T-helper 2 cell (primary cell): ENCODE data around the gene HORMAD1.
"Not testable (repeated sequence)": the region's sequence is repeated elsewhere in the genome, so short reads cannot be mapped to it uniquely, and the experiment has no call there.

Experiments
- DNase-seq, 5 experiments: peaks; one replicate each; pipeline versions ENCODE4 v3.0.0 to v3.0.0-alpha.2; 2012 to 2022
- total RNA-seq, 2 donors: gene quantifications; one replicate each; lab custom pipeline; 2026; lab: John Stamatoyannopoulos, UW

HORMAD1 gene
- total RNA-seq: 0.20 to 0.62 reads per million in 2 donors

DNA sequence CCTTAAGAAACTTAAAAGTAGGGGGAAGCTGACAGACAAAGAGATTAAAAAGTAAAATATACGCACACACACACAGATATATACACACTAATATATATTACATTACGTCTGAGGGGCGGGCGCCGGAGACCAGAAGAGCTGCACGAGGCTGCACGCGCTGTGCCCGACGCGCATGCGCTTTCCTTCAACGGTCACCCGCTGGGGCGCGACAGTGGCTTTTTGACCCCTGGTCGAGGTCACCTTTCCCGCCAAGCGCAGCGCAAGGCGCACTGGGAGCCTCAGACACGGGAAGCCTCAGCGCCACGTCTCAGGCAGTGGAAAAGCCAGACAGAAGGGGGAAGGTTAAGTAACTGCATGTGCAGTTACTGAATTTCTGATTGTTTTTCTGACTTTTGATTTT, at the start of gene HORMAD1:
Gene HORMAD1 (minus strand): TSS at position 193 of the 400 bp plus-strand sequence. CDS start 1,390 bp downstream, outside the sequence.
- DNase-seq: no peak

GRCh38 chr1:150767704-150768103, 47.0 kb upstream of the HORMAD1 start:
- not testable (repeated sequence) for DNase-seq

- not testable (repeated sequence) for DNase-seq
These were observed 45.2 kb upstream of the HORMAD1 start for GRCh38 chr1:150765977-150766301.

- peak in 2 of 5 experiments; percentile 10 to 69 for DNase-seq
These were observed 44.7 kb upstream of the HORMAD1 start, which contains the start of gene CTSS for GRCh38 chr1:150765296-150765976. CTSS (minus strand) TSS chr1:150765778; CDS start chr1:150764763, 1,015 bp downstream.

GRCh38 chr1:150764617-150765101, 44.0 kb upstream of the HORMAD1 start:
- DNase-seq: peak in 2 of 5 experiments; percentile 5 to 54

GRCh38 chr1:150763018-150763417, 42.3 kb upstream of the HORMAD1 start:
- no peak for DNase-seq

GRCh38 chr1:150762552-150762951, 41.9 kb upstream of the HORMAD1 start:
- DNase-seq: peak in 1 of 5 experiments; percentile 19

DNA sequence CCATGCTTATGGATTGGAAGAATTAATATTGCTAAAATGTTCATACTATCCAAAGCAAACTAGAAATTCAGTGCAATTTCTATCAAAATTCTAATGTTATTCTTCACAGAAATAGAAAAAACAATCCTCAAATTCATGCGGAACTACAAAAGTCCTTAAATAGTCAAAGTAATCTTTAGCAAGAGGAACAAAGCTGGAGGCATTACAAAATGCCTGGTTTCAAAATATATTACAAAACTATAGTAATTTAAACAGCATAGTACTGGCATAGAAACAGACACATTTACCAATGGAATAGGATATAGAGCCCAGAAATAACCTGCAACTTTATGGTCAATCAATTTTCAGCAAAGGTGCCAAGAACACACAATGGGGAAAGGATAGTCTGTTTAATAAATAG, 41.1 kb upstream of the HORMAD1 start:
- no peak for DNase-seq

DNA sequence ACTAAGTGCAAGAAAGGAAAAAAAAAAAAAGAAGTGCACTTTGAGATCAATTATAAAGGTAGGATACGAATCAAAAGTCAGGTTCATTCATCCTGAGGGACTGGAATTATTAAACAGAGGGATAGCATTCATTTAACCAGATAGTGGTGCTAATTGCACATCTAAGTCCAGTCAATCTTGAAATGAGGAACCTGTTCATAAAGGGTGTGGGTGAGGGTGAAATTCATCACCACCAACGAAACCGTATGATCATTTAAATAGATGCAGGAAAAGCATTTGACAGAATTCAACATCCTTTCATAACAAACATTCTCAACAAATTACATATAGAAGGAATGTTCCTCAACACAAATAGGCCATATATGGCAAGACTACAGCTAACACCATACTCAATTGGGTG, 39.3 kb upstream of the HORMAD1 start:
- DNase-seq: no peak

DNA sequence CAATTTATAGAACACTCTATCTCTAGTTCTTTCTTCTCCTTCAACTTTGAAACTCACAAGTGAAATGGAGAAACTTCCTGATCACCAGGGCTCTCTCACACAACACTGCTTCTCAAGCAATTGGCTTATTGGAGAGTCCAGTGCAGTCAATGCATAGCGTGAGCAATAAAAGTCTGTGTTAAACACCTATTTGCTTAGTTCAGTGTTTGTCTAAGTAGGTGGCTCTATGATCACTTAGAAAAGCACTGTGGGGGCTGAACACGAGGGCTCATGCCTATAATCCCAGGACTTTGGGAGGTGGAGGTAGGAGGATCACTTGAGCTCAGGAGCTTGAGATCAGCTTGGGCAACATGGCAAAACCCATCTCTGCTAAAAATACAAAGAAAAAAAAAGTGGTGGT, 32.7 kb upstream of the HORMAD1 start:
- DNase-seq: no peak

DNA sequence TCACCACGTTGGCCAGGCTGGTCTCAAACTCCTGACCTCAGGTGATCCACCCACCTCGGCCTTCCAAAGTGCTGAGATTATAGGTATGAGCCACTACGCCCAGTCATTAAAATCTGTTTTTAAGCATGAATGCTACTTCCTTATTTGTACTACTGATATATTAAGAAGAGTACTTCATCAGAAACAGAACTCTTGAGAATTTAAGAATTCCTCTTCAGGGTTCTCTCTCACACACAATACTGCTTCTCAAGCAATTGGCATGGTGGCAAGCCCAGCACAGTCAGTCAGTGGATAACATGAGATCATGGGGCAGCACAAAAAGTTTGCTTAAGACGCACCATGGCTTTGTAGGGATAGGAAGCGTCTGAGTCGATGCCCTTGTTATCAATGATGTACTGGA, 30.7 kb upstream of the HORMAD1 start:
- no peak for DNase-seq

DNA sequence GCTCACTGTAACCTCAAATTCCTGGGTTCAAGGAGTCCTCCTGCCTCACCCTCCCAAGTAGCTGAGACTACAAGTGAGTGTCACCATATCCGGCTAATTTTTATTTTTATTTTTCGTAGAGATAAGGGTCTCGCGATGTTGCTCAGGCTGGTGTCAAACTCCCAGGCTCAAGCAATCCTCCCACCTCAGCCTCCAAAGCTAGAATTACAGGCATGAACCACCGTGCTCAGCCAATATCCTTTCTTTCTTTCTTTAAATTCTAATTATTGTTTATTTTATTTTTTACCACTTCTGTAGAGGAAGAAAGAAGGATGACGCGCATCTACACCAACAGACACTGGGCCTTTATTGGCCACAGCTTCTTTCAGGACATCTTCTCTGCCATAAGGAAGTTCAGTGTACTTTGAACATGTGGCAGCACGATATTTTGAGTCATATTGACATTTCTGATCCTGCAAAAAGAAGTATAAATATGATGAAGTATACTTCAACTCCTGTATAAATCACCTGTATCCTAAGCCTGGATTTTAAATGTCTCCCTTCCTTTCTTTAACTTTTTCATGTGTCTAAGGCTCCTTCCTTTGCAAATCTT, 29.1 kb upstream of the HORMAD1 start:
- no peak for DNase-seq

- no peak for DNase-seq
These were observed 28.4 kb upstream of the HORMAD1 start for GRCh38 chr1:150748878-150749719.

GRCh38 chr1:150730130-150730721, 9.5 kb upstream of the HORMAD1 start:
- no peak for DNase-seq

GRCh38 chr1:150724336-150724735, 3.6 kb upstream of the HORMAD1 start:
- no peak for DNase-seq

- no peak for DNase-seq
These were observed 597 bp downstream of the HORMAD1 start for GRCh38 chr1:150720098-150720497.

GRCh38 chr1:150718225-150718891, 2.3 kb downstream of the HORMAD1 start:
- DNase-seq: peak in 1 of 5 experiments; percentile 56

DNA sequence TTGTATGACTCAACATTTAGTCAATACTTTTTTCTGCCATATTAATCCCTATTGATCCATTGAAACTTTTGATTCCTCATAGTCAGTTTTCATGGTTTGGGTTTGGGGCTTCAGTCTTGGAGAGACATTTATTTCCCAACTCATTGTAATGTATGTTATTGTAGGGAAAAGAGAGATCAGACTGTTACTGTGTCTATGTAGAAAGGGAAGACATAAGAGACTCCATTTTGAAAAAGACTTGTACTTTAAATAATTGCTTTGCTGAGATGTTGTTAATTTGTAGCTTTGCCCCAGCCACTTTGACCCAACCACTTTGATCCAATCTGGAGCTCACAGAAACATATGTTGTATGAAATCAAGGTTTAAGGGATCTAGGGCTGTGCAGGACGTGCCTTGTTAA, 11.7 kb downstream of the HORMAD1 start:
- DNase-seq: not testable (repeated sequence)

- peak in 1 of 5 experiments; percentile 59 for DNase-seq
These were observed 12.1 kb downstream of the HORMAD1 start for GRCh38 chr1:150708595-150708994.

- no peak for DNase-seq
These were observed 14.6 kb downstream of the HORMAD1 start for GRCh38 chr1:150706091-150706490.

DNA sequence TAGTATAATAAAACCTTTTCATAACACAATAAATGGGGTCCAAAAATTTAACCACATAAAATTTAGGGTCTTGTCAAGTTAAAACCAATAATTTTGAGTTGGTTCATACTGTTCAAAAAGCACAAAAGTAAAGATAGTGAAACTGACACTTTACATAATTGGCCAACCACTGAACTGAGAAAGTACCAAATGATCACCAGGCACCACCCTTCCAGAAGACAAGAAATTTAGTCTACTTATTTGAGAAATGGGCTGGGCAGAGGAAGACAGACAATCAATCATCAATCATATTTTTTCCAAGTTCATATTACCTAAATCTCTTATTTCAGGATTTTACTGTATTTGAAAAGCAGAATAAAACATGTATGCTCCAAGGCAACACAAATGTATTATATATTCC, 17.3 kb downstream of the HORMAD1 start:
- no peak for DNase-seq
